IMR-90 (cell line): ENCODE data around the gene AGAP1. TPM values are rescaled to one million over a fixed set of nuclear protein-coding genes. Genes with fewer than 3 reads are reported as not detected.

Experiments used
- ATAC-seq: fragments of 200-7000 bp; cut with Tn5 transposase; 2 replicates; pipeline ENCODE4 v1.9.1; 2020; ENCODE audit warnings: low read depth, mild to moderate bottlenecking, moderate library complexity
- BruUV-seq: library from RNA; stranded (reverse); fragments of 400-500 nt; replicated peaks from 2 replicates; lab custom pipeline; 2021; lab: Mats Ljungman, UMichigan
- CTCF ChIA-PET: fragments of 300-600 bp; formaldehyde crosslinking; extraction: SDS; loops from one replicate; lab custom pipeline; 2021; ENCODE audit warnings: antibody characterized with exemption; lab: Yijun Ruan, JAX
- POLR2A ChIA-PET: fragments of 300-600 bp; sonication (Branson Sonifier 250); formaldehyde crosslinking; loops from one replicate; lab custom pipeline; 2022; ENCODE audit warnings: antibody characterized with exemption; ENCODE audit not compliant: unreplicated experiment; lab: Charles Lee
- DNase-seq: peaks from one replicate; pipeline ENCODE4 v3.0.0; 2013
- H2AFZ ChIP-seq: replicated peaks from 2 replicates; pipeline ENCODE3; 2013; ENCODE audit warnings: low read length, mild to moderate bottlenecking; ENCODE audit not compliant: poor library complexity
- H2AK5ac ChIP-seq: 2 replicates; pipeline ENCODE4 v1.6.1; 2013; ENCODE audit warnings: low read depth, low read length, inconsistent platforms
- H2AK9ac ChIP-seq: replicated peaks from 2 replicates; pipeline ENCODE3; 2013; ENCODE audit warnings: mild to moderate bottlenecking, low read depth, low read length, moderate library complexity; ENCODE audit not compliant: poor library complexity
- H2BK120ac ChIP-seq: 2 replicates; pipeline ENCODE4 v1.6.1; 2013; ENCODE audit warnings: low read depth, low read length, inconsistent platforms
- H2BK15ac ChIP-seq: 3 replicates; pipeline ENCODE4 v1.6.1; 2013; ENCODE audit warnings: low read depth, low read length, inconsistent platforms
- H2BK20ac ChIP-seq: 2 replicates; pipeline ENCODE4 v1.6.1; 2013; ENCODE audit warnings: low read depth, mild to moderate bottlenecking, inconsistent platforms, low read length, moderate library complexity
- H2BK5ac ChIP-seq: 2 replicates; pipeline ENCODE4 v1.6.1; 2013; ENCODE audit warnings: mild to moderate bottlenecking, low read depth, low read length, inconsistent platforms; ENCODE audit not compliant: poor library complexity, severe bottlenecking
- H3K14ac ChIP-seq: replicated peaks from 2 replicates; pipeline ENCODE4 v1.6.1; 2013; ENCODE audit warnings: low read depth, low read length, inconsistent platforms
- H3K18ac ChIP-seq: 2 replicates; pipeline ENCODE4 v1.6.1; 2013; ENCODE audit warnings: low read depth, low read length, control low read depth
- H3K23ac ChIP-seq: 2 replicates; pipeline ENCODE4 v1.6.1; 2013; ENCODE audit warnings: low read depth, low read length, inconsistent platforms
- H3K27ac ChIP-seq: 2 replicates; pipeline ENCODE4 v1.5.1; 2013; ENCODE audit warnings: mild to moderate bottlenecking, control low read depth, low read length; ENCODE audit not compliant: insufficient read depth
- H3K27me3 ChIP-seq: 2 replicates; pipeline ENCODE4 v1.6.1; 2013; ENCODE audit warnings: low read length; ENCODE audit not compliant: control insufficient read depth, insufficient read depth
- H3K36me3 ChIP-seq: 2 replicates; pipeline ENCODE4 v1.6.1; 2013; ENCODE audit warnings: low read length, mixed read lengths; ENCODE audit not compliant: control insufficient read depth, insufficient read depth
- H3K4ac ChIP-seq: 2 replicates; pipeline ENCODE4 v1.6.1; 2013; ENCODE audit warnings: low read depth, low read length, inconsistent platforms
- H3K4me1 ChIP-seq: 2 replicates; pipeline ENCODE4 v1.6.1; 2013; ENCODE audit warnings: low read length, mixed read lengths; ENCODE audit not compliant: control insufficient read depth, insufficient read depth
- H3K4me2 ChIP-seq: 2 replicates; pipeline ENCODE4 v1.6.1; 2013; ENCODE audit warnings: low read depth, mild to moderate bottlenecking, control low read depth, low read length, moderate library complexity
- H3K4me3 ChIP-seq: 2 replicates; pipeline ENCODE4 v1.5.1; 2013; ENCODE audit warnings: low read depth, mild to moderate bottlenecking, control low read depth, low read length, moderate library complexity; ENCODE audit not compliant: insufficient read depth
- H3K56ac ChIP-seq: 2 replicates; pipeline ENCODE4 v1.6.1; 2013; ENCODE audit warnings: low read length, inconsistent platforms; ENCODE audit not compliant: insufficient read depth; ENCODE audit errors: extremely low read depth
- H3K79me1 ChIP-seq, 2 experiments: 2 replicates each; pipeline ENCODE4 v1.6.1; 2013; ENCODE audit warnings: low read length in 2 of 2, inconsistent platforms in 1 of 2, low read depth in 1 of 2
- H3K9ac ChIP-seq: 2 replicates; pipeline ENCODE4 v1.6.1; 2013; ENCODE audit warnings: low read depth, low read length, control low read depth
- H3K9me1 ChIP-seq: 2 replicates; pipeline ENCODE4 v1.6.1; 2013; ENCODE audit warnings: low read length, inconsistent platforms; ENCODE audit not compliant: insufficient read depth
- H3K9me3 ChIP-seq: 2 replicates; pipeline ENCODE4 v1.6.1; 2013; ENCODE audit warnings: low read length; ENCODE audit not compliant: control insufficient read depth, insufficient read depth
- H4K20me1 ChIP-seq: 2 replicates; pipeline ENCODE4 v1.6.1; 2013; ENCODE audit warnings: low read length, inconsistent platforms; ENCODE audit not compliant: insufficient read depth
- H4K5ac ChIP-seq: 2 replicates; pipeline ENCODE4 v1.6.1; 2013; ENCODE audit warnings: mild to moderate bottlenecking, low read depth, low read length, control low read depth
- H4K8ac ChIP-seq, 2 experiments: 2 replicates each; pipeline ENCODE4 v1.6.1; 2013; ENCODE audit warnings: low read depth in 2 of 2, low read length in 2 of 2, control low read depth in 1 of 2, inconsistent platforms in 1 of 2
- H4K91ac ChIP-seq: 2 replicates; pipeline ENCODE4 v1.6.1; 2013; ENCODE audit warnings: low read depth, low read length, inconsistent platforms; ENCODE audit not compliant: insufficient read depth
- CEBPB ChIP-seq: IDR thresholded peaks from 2 replicates; pipeline ENCODE4 v1.6.1; 2012; ENCODE audit warnings: low read depth, low read length, improper control_type of control experiment
- ELK1 ChIP-seq: fragments of 150-350 bp; IDR thresholded peaks from 2 replicates; pipeline ENCODE4 v1.6.1; 2016; ENCODE audit warnings: low read depth, mild to moderate bottlenecking, low read length, moderate library complexity, borderline replicate concordance
- MAFK ChIP-seq: IDR thresholded peaks from 2 replicates; pipeline ENCODE4 v1.6.1; 2012; ENCODE audit warnings: low read depth, low read length, improper control_type of control experiment
- MXI1 ChIP-seq: IDR thresholded peaks from 2 replicates; pipeline ENCODE4 v1.6.1; 2012; ENCODE audit warnings: low read depth, mild to moderate bottlenecking, low read length, moderate library complexity, borderline replicate concordance
- NFE2L2 ChIP-seq: fragments of 150-350 bp; IDR thresholded peaks from 2 replicates; pipeline ENCODE4 v1.6.1; 2016; ENCODE audit warnings: low read depth, mild to moderate bottlenecking, low read length
- POLR2A ChIP-seq: IDR thresholded peaks from 2 replicates; pipeline ENCODE4 v1.6.1; 2012; ENCODE audit warnings: mild to moderate bottlenecking, low read depth, low read length
- RAD21 ChIP-seq: IDR thresholded peaks from 2 replicates; pipeline ENCODE4 v1.6.1; 2012; ENCODE audit warnings: low read length, improper control_type of control experiment
- RCOR1 ChIP-seq: IDR thresholded peaks from 2 replicates; pipeline ENCODE4 v1.6.1; 2012; ENCODE audit warnings: mild to moderate bottlenecking, low read length, improper control_type of control experiment; ENCODE audit not compliant: insufficient replicate concordance
- RFX5 ChIP-seq: IDR thresholded peaks from 2 replicates; pipeline ENCODE4 v1.8.0; 2012; ENCODE audit warnings: low read depth, mild to moderate bottlenecking, low read length, moderate library complexity
- SMC3 ChIP-seq: fragments of 150-350 bp; IDR thresholded peaks from 2 replicates; pipeline ENCODE4 v1.6.1; 2016; ENCODE audit warnings: low read depth, mild to moderate bottlenecking, antibody characterized with exemption, low read length, moderate library complexity
- WGBS, 2 experiments: methylation state at CpG; one replicate each; pipeline versions ENCODE4 v1.1.5 to v1.1.7; 2013; ENCODE audit warnings: missing lambda C conversion rate in 2 of 2; ENCODE audit not compliant: insufficient read length in 1 of 2; ENCODE audit errors: extremely low coverage in 2 of 2; 5-methylcytosine and 5-hydroxymethylcytosine counted together
- dilution Hi-C: fragments of 300-500 bp; cut with HindIII; formaldehyde crosslinking; loops from one replicate; pipeline ENCODE4 v1.14.3; 2018; ENCODE audit warnings: low sequenced_read_pairs; ENCODE audit not compliant: unreplicated experiment
- in situ Hi-C: fragments of 300-500 bp; cut with MboI; formaldehyde crosslinking; loops from 3 replicates; pipeline ENCODE4 v1.14.3; 2019; ENCODE audit warnings: low sequenced_read_pairs, inconsistent platforms, mixed read lengths
- intact Hi-C: fragments of 100-400 bp; cut with micrococcal nuclease; formaldehyde crosslinking; loops from 2 replicates; pipeline ENCODE4 v1.10.0; 2022
- polyA plus RNA-seq, 3 experiments: library from polyadenylated mRNA; depleted of rRNA; stranded (reverse); fragments of >200 nt; gene quantifications; 2 replicates each; pipeline ENCODE4 v1.2.3, GENCODE V29; 2012; ENCODE audit warnings: low replicate concordance in 1 of 3
- total RNA-seq: library from RNA; depleted of rRNA; stranded (reverse); fragments of >200 nt; gene quantifications from 2 replicates; pipeline ENCODE4 v1.2.3, GENCODE V29; 2012

The AGAP1 gene
- total and polyA plus RNA-seq, 2 of the 4 experiments (the other 2 are of a cell fraction) = 15.1 to 16.4 TPM

- no peak overlapping the region for H3K23ac ChIP-seq
- no peak overlapping the region for H3K4me2 ChIP-seq
- CTCF ChIA-PET = no interaction called here
- no peak overlapping the region for H2BK15ac ChIP-seq
- DNase-seq (no peak), ATAC-seq (no peak)
- no peaks in the 10 kb centered on the region for H3K36me3 ChIP-seq
- H3K9me1 ChIP-seq = no peaks in the 10 kb centered on the region
- no peak overlapping the region for H4K5ac ChIP-seq
- no peak overlapping the region for H3K4ac ChIP-seq
- H3K4me3 ChIP-seq = no peak overlapping the region
- no peak overlapping the region for H3K14ac ChIP-seq
- H3K4me1 ChIP-seq = no peaks in the 10 kb centered on the region
- H4K20me1 ChIP-seq = no peaks in the 10 kb centered on the region
- no peak overlapping the region for H3K56ac ChIP-seq
- H3K79me1 ChIP-seq = no peaks in the 10 kb centered on the region
- H3K9ac ChIP-seq = no peak overlapping the region
- no peak overlapping the region for H2BK5ac ChIP-seq
- no peak overlapping the region for H2BK20ac ChIP-seq
- no peak overlapping the region for H4K8ac ChIP-seq
- no peak overlapping the region for H2AK9ac ChIP-seq
- no peak overlapping the region for H3K18ac ChIP-seq
- intact Hi-C loops (no loop called here), in situ Hi-C loops (loop anchor here (25.0 kb wide), 1 partner anchor 543 kb away; no protein-coding TSS in a partner anchor), dilution Hi-C loops (no loop called here)
- H3K27me3 ChIP-seq = peaks cover 47% of the 10 kb centered on the region
- peaks cover 4% of the 10 kb centered on the region for H3K9me3 ChIP-seq
- TF ChIP-seq RFX5 (no peak), ELK1 (no peak), RCOR1 (no peak), CEBPB (no peak), RAD21 (no peak), MXI1 (no peak), NFE2L2 (no peak), POLR2A (no peak), MAFK (no peak), SMC3 (no peak)
- POLR2A ChIA-PET = no interaction called here
- no peak overlapping the region for H3K27ac ChIP-seq
- no peak overlapping the region for H2AK5ac ChIP-seq
- BruUV-seq = no TSS peak
- WGBS, 2 experiments = no CpG with 5 or more reads among the region's 3 CpGs
- no peak overlapping the region for H2AFZ ChIP-seq
- H2BK120ac ChIP-seq = no peak overlapping the region
- H4K91ac ChIP-seq = no peak overlapping the region
Measured at GRCh38 chr2:236155406-236155805, 661.6 kb downstream of the AGAP1 start.
